ENCODE data around the gene KIAA1217.

GRCh38 chr10:24241536-24242040 lies 32.6 kb downstream of the KIAA1217 start:
- TF ChIP-seq SIN3A (IDR thresholded peaks at IDR 0.05; ENCODE audit: borderline replicate concordance, low read depth, low read length): no peak
- TF ChIP-seq YY1 (IDR thresholded peaks at IDR 0.05; ENCODE audit: low read depth): no peak
- no peak for TF ChIP-seq RXRA (IDR thresholded peaks at IDR 0.05; ENCODE audit: borderline replicate concordance, low read depth)
- no peak for TF ChIP-seq CTCF (IDR thresholded peaks at IDR 0.05)
- no peak for TF ChIP-seq NRF1 (IDR thresholded peaks at IDR 0.05; ENCODE audit: low read depth, low read length)
- TF ChIP-seq POLR2AphosphoS5 (IDR thresholded peaks at IDR 0.05; ENCODE audit: low read depth, low read length): no peak
- TF ChIP-seq, protein P1, sequence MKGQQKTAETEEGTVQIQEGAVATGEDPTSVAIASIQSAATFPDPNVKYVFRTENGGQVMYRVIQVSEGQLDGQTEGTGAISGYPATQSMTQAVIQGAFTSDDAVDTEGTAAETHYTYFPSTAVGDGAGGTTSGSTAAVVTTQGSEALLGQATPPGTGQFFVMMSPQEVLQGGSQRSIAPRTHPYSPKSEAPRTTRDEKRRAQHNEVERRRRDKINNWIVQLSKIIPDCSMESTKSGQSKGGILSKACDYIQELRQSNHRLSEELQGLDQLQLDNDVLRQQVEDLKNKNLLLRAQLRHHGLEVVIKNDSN (IDR thresholded peaks at IDR 0.05; ENCODE audit: borderline replicate concordance, low read depth): no peak
- TF ChIP-seq EP300 (IDR thresholded peaks at IDR 0.05; ENCODE audit: borderline replicate concordance in 1 of 2, low read depth in 1 of 2, low read length in 1 of 2): no peak
- TF ChIP-seq RFX5 (IDR thresholded peaks at IDR 0.05; ENCODE audit: low read length): no peak
- TF ChIP-seq NFIC (IDR thresholded peaks at IDR 0.05; ENCODE audit: borderline replicate concordance): no peak
- TF ChIP-seq CHD2 (IDR thresholded peaks at IDR 0.05; ENCODE audit: low read length, partially characterized antibody): no peak
- TF ChIP-seq RAD21 (IDR thresholded peaks at IDR 0.05; ENCODE audit: low read length): no peak
